ENCODE results near the gene FBN3.

DNA sequence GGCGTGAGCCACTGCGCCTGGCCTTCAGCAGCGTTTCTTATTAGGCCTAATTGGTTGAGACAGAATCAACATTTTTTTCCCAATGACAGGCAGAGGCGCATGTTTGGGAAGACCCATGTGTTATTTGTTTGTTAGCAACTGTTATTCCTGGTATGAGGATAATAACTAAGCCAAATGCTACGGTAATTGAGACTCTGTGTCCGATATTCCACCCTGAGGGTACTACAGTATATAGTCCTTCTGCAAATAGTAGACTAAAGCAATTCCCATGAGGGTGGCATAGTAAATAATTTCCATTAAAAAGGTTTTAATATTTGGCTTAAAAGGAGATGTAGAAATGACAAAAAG is 115.2 kb downstream of the FBN3 start:
- TF ChIP-seq CTCF (IDR thresholded peaks at IDR 0.05) (no peak), POLR2AphosphoS5 (IDR thresholded peaks at IDR 0.05) (no peak)
